HEK293 (cell line): ENCODE data around the gene ZNF554.

Experiments
- CTCF ChIA-PET: fragments of 350-600 bp; formaldehyde crosslinking; extraction: SDS; loops from one replicate; lab custom pipeline; 2021; ENCODE audit warnings: antibody characterized with exemption; lab: Yijun Ruan, JAX
- POLR2A ChIA-PET: fragments of 300-600 bp; formaldehyde crosslinking; extraction: SDS; loops from one replicate; lab custom pipeline; 2020; ENCODE audit warnings: antibody characterized with exemption, inconsistent platforms; lab: Yijun Ruan, JAX
- H3K27ac ChIP-seq: fragments of 200-500 bp; sonication (Bioruptor generic); 2 replicates; pipeline ENCODE4 v1.5.1; 2014; ENCODE audit warnings: low read depth, low read length, control low read depth, inconsistent platforms; ENCODE audit errors: extremely low read depth
- H3K36me3 ChIP-seq, 2 experiments: fragments of 200-500 bp in 1 of 2; sonication (Bioruptor generic) in 1 of 2; 1 replicate in 1 of 2; 2 replicates in 1 of 2; pipeline ENCODE4 v1.5.1; 2014 to 2017; ENCODE audit warnings: inconsistent platforms in 2 of 2, low read length in 2 of 2; ENCODE audit not compliant: control insufficient read depth in 2 of 2, insufficient read depth in 1 of 2
- H3K4me1 ChIP-seq: fragments of 200-500 bp; sonication (Bioruptor generic); 2 replicates; pipeline ENCODE4 v1.5.1; 2014; ENCODE audit warnings: mild to moderate bottlenecking, low read length, inconsistent platforms; ENCODE audit not compliant: control insufficient read depth, insufficient read depth
- H3K4me3 ChIP-seq: 2 replicates; pipeline ENCODE4 v1.5.1; 2011; ENCODE audit warnings: low read depth, mild to moderate bottlenecking, control low read depth, low read length, moderate library complexity
- H3K9me3 ChIP-seq: fragments of 200-500 bp; sonication (Bioruptor generic); 2 replicates; pipeline ENCODE4 v1.5.1; 2014; ENCODE audit warnings: low read depth, low read length, inconsistent platforms; ENCODE audit not compliant: control insufficient read depth, insufficient read depth
- GLIS1 ChIP-seq: fragments of 450-650 bp; formaldehyde crosslinking; IDR thresholded peaks from 2 replicates; pipeline ENCODE4 v1.5.1; 2016; ENCODE audit warnings: missing biosample characterization, missing genetic modification characterization
- GLIS2 ChIP-seq: fragments of 450-650 bp; formaldehyde crosslinking; IDR thresholded peaks from 2 replicates; pipeline ENCODE4 v1.5.1; 2016; ENCODE audit warnings: missing biosample characterization, missing genetic modification characterization
- IKZF3 ChIP-seq: fragments of 450-650 bp; IDR thresholded peaks from 2 replicates; pipeline ENCODE4 v1.5.0; 2018; ENCODE audit warnings: missing biosample characterization, mild to moderate bottlenecking, missing genetic modification characterization, moderate library complexity
- KLF10 ChIP-seq: fragments of 450-650 bp; IDR thresholded peaks from 2 replicates; pipeline ENCODE4 v1.5.1; 2018; ENCODE audit warnings: missing biosample characterization, mild to moderate bottlenecking, missing genetic modification characterization
- ZIC2 ChIP-seq: fragments of 450-650 bp; formaldehyde crosslinking; IDR thresholded peaks from 2 replicates; pipeline ENCODE4 v1.5.1; 2016; ENCODE audit warnings: missing biosample characterization, missing genetic modification characterization
- ZNF24 ChIP-seq: fragments of 450-650 bp; formaldehyde crosslinking; IDR thresholded peaks from 2 replicates; pipeline ENCODE4 v1.5.1; 2016; ENCODE audit warnings: missing biosample characterization, missing genetic modification characterization
- ZNF274 ChIP-seq, 2 experiments: fragments of 200-500 bp in 1 of 2; fragments of 450-650 bp in 1 of 2; sonication (Bioruptor generic) in 1 of 2; formaldehyde crosslinking in 1 of 2; IDR thresholded peaks; 2 replicates each; pipeline versions ENCODE4 v1.5.1 to v1.6.1; 2014 to 2016; ENCODE audit warnings: borderline replicate concordance in 1 of 2, inconsistent platforms in 1 of 2, low read length in 1 of 2, missing biosample characterization in 1 of 2, missing genetic modification characterization in 1 of 2
- ZNF302 ChIP-seq: fragments of 450-650 bp; formaldehyde crosslinking; IDR thresholded peaks from 2 replicates; pipeline ENCODE4 v1.5.1; 2016; ENCODE audit warnings: missing biosample characterization, missing genetic modification characterization, low read depth
- ZNF354C ChIP-seq: fragments of 450-650 bp; formaldehyde crosslinking; IDR thresholded peaks from 2 replicates; pipeline ENCODE4 v1.5.1; 2016; ENCODE audit warnings: missing biosample characterization, missing genetic modification characterization, low read depth, borderline replicate concordance
- ZNF571 ChIP-seq: fragments of 450-650 bp; formaldehyde crosslinking; IDR thresholded peaks from 2 replicates; pipeline ENCODE4 v1.5.0; 2017; ENCODE audit warnings: missing biosample characterization, missing genetic modification characterization
- TF ChIP-seq, protein P1 (sequence below): fragments of 450-650 bp; formaldehyde crosslinking; IDR thresholded peaks from 2 replicates; pipeline ENCODE4 v1.5.1; 2016; ENCODE audit warnings: missing biosample characterization, missing genetic modification characterization
- TF ChIP-seq, protein P2 (sequence below): fragments of 450-650 bp; formaldehyde crosslinking; IDR thresholded peaks from 2 replicates; pipeline ENCODE4 v1.5.1; 2016; ENCODE audit warnings: missing biosample characterization, missing genetic modification characterization
- TF ChIP-seq, protein P3 (sequence below): fragments of 450-650 bp; formaldehyde crosslinking; IDR thresholded peaks from 2 replicates; pipeline ENCODE4 v1.5.1; 2016; ENCODE audit warnings: missing biosample characterization, missing genetic modification characterization

ZNF554 gene

DNA sequence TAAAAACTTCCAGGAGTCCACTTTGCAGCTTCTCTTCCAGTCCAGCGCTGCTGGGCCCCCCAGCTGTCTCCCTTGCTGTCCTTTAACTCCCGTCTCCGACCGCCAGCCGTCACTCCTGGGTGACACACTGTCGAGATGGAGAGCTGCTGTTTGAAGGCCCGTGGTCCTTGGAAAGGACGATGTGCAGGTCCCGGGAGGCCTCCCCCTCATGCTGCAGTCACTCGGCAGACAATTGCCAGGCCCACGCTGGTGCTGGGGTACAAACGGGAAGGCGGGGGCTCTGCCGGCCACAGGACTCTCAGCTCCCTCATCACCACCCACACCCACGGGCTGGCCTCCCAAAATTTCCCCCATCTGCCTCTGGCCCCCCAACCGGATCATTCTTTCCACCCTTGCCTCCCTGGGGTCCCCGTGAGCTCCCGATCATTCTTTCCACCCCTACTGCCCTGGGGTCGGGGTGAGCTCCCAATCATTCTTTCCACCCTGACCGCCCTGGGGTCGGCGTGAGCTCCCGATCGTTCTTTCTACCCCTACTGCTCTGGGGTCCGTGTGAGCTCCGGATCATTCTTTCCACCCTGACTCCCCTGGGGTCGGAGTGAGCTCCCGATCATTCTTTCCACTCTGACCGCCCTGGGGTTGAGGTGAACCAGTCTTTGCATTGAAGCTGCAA is 16.0 kb upstream of the ZNF554 start (continued):
- TF ChIP-seq, protein P1, sequence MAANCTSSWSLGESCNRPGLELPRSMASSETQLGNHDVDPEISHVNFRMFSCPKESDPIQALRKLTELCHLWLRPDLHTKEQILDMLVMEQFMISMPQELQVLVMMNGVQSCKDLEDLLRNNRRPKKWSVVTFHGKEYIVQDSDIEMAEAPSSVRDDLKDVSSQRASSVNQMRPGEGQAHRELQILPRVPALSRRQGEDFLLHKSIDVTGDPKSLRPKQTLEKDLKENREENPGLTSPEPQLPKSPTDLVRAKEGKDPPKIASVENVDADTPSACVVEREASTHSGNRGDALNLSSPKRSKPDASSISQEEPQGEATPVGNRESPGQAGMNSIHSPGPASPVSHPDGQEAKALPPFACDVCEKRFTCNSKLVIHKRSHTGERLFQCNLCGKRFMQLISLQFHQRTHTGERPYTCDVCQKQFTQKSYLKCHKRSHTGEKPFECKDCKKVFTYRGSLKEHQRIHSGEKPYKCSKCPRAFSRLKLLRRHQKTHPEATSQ (tag by site-specific recombination): no peak
- no peak for TF ChIP-seq ZNF24
- TF ChIP-seq ZNF274 (IDR thresholded peaks at IDR 0.05; ENCODE audit: low read length): no peak
- TF ChIP-seq ZNF274 (tag by site-specific recombination; IDR thresholded peaks at IDR 0.05; ENCODE audit: borderline replicate concordance): no peak
- no peak for TF ChIP-seq ZNF571 (tag by site-specific recombination)
- TF ChIP-seq, all 188 proteins: peak for 0

DNA sequence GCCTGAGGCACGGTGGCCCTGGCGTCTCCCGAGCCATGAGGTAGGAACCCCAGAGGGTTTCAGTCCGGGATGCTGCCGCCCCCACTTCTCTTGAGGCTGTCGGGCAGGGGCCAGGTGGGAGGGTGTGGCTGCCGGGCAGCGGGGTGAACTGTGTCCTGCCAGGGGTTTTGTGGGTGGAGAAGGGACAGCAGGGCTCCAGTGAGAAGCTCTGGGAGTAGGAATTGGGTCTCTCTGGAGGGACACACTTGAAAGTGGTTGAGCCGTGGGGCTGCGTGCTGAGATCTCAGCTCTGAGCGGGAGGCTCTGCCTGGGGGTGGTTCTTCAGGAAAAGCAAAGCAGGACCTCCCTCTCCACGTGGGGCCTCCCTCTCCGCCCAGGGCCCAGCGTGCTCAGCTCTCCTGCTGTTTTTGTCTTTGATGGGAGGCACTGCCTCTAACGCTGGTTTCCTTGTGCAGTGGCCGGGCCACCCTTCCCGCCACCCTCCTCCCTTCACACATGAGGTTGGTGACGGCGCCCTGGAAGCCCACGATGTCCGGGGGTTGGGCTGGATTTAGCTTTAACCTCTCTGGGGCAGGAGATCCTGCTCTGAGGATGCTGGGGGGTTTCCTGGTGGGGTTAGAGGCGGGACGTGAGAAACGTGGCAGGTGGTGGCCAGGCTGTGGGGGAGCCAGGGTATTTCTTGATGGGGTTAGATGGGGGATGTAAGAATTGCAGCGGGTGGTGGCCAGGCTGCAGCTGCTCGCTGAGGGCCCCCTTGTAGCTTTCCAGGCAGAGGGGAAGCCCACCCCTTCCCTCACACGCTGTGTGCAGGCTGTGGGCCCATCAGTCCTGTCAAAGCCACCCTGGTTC is 15.3 kb upstream of the ZNF554 start:
- no peaks in the 10 kb centered on the region for H3K4me1 ChIP-seq
- CTCF ChIA-PET: interaction anchor here (0.8 kb wide), 1 partner anchor 16 kb away, joined by 4 read pairs; no protein-coding TSS in a partner anchor
- POLR2A ChIA-PET: no interaction called here
- peak; percentile 85 for TF ChIP-seq ZIC2 (tag by site-specific recombination)
- peak; percentile 66 for TF ChIP-seq GLIS1
- no peak for TF ChIP-seq KLF10 (tag by site-specific recombination)
- peaks cover 7 to 94% of the 10 kb centered on the region in 2 experiments; a peak in 2 of 3 replicates for H3K36me3 ChIP-seq
- no peak overlapping the region for H3K4me3 ChIP-seq
- no peaks in the 10 kb centered on the region for H3K9me3 ChIP-seq
- H3K27ac ChIP-seq: no peak overlapping the region

DNA sequence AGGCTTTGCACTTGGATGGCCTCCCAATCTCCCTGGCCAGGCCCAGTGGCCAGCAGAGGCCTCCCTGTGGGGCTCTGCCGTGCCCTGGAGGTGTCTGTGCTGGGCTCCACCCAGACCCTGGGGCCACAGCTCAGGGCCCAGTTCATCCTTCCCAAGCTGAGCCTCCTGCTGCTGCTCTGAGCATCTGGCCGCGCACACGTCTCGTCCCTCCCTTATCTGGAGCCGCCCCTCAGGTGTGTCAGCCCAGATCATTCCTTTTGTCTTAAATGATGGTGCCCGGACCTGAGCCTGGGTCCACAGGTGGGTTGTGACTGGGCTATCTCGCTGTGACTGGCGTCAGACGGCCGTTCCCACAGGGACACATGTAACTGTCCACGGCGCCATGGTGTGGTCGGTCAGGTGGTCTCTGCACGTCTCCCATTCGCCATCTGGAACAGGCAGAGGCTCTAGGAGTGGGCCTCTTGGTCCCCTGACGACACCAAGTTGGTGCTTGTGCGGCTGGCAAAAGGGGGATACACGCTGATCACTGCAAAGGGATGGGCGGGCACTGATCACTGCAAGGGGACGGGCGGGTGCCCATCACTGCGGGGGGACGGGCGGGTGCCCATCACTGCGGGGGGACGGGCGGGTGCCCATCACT is 14.3 kb upstream of the ZNF554 start:
- ChIA-PET POLR2A (no interaction called here), CTCF (no interaction called here)
- TF ChIP-seq, protein P2, sequence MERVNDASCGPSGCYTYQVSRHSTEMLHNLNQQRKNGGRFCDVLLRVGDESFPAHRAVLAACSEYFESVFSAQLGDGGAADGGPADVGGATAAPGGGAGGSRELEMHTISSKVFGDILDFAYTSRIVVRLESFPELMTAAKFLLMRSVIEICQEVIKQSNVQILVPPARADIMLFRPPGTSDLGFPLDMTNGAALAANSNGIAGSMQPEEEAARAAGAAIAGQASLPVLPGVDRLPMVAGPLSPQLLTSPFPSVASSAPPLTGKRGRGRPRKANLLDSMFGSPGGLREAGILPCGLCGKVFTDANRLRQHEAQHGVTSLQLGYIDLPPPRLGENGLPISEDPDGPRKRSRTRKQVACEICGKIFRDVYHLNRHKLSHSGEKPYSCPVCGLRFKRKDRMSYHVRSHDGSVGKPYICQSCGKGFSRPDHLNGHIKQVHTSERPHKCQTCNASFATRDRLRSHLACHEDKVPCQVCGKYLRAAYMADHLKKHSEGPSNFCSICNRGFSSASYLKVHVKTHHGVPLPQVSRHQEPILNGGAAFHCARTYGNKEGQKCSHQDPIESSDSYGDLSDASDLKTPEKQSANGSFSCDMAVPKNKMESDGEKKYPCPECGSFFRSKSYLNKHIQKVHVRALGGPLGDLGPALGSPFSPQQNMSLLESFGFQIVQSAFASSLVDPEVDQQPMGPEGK (tag by site-specific recombination): no peak
- no peak overlapping the region for H3K27ac ChIP-seq
- peaks cover 7 to 96% of the 10 kb centered on the region in 2 experiments; a peak in 2 of 3 replicates for H3K36me3 ChIP-seq
- no peaks in the 10 kb centered on the region for H3K4me1 ChIP-seq
- H3K9me3 ChIP-seq: no peaks in the 10 kb centered on the region
- no peak overlapping the region for H3K4me3 ChIP-seq

DNA sequence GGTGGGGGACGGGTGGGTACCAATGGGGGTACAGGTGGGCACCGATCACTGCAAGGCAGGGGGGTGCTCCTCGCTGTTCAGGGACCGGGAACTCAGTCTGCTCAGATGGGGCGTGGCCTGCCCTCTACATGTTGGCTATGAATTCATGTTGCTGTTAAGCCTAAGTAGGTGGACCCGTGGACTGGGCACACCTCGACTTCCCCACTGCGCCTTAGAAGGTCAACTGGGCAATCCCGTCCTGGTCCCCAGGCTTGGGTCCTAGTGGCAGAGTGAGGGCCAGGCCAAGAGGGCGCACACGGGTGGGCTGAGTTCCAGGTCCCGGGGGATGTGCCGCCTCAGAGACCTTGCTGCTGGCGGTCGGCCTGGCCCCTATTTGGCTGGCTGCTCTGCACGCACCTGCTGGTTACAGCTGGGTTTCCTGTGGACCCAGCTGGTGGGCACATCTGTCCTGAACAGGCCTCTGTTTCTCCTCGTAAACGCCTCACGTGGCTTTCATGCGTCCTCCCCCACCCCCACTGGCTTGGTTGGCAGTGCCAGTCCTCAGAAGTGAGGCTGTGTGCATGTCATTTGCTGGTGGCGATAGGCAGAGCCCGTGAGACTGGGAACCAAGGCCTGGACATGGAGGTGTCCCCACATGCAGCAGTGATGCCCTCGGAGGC is 13.5 kb upstream of the ZNF554 start:
- H3K4me3 ChIP-seq: no peak overlapping the region
- no peaks in the 10 kb centered on the region for H3K9me3 ChIP-seq
- POLR2A ChIA-PET: no interaction called here
- peaks cover 7 to 96% of the 10 kb centered on the region in 2 experiments; a peak in 2 of 3 replicates for H3K36me3 ChIP-seq
- no peak for TF ChIP-seq IKZF3 (tag by site-specific recombination)
- TF ChIP-seq ZNF302 (tag by site-specific recombination): no peak
- no peak for TF ChIP-seq GLIS2 (tag by site-specific recombination)
- TF ChIP-seq, protein P3, sequence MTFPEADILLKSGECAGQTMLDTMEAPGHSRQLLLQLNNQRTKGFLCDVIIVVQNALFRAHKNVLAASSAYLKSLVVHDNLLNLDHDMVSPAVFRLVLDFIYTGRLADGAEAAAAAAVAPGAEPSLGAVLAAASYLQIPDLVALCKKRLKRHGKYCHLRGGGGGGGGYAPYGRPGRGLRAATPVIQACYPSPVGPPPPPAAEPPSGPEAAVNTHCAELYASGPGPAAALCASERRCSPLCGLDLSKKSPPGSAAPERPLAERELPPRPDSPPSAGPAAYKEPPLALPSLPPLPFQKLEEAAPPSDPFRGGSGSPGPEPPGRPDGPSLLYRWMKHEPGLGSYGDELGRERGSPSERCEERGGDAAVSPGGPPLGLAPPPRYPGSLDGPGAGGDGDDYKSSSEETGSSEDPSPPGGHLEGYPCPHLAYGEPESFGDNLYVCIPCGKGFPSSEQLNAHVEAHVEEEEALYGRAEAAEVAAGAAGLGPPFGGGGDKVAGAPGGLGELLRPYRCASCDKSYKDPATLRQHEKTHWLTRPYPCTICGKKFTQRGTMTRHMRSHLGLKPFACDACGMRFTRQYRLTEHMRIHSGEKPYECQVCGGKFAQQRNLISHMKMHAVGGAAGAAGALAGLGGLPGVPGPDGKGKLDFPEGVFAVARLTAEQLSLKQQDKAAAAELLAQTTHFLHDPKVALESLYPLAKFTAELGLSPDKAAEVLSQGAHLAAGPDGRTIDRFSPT (tag by site-specific recombination): peak; percentile 52
- TF ChIP-seq ZNF354C: no peak
- TF ChIP-seq, all 188 proteins: peak for 1
- CTCF ChIA-PET: interaction anchor here (1.0 kb wide), 1 partner anchor 13 kb away, joined by 5 read pairs; no protein-coding TSS in a partner anchor
- Histone ChIP-seq H3K27ac (no peak overlapping the region), H3K4me1 (no peaks in the 10 kb centered on the region)
